Measurements from ENCODE around the gene ACKR4.
"Not testable (repeated sequence)": the region's sequence is repeated elsewhere in the genome, so short reads cannot be mapped to it uniquely, and the experiment has no call there.

Gene ACKR4

DNA sequence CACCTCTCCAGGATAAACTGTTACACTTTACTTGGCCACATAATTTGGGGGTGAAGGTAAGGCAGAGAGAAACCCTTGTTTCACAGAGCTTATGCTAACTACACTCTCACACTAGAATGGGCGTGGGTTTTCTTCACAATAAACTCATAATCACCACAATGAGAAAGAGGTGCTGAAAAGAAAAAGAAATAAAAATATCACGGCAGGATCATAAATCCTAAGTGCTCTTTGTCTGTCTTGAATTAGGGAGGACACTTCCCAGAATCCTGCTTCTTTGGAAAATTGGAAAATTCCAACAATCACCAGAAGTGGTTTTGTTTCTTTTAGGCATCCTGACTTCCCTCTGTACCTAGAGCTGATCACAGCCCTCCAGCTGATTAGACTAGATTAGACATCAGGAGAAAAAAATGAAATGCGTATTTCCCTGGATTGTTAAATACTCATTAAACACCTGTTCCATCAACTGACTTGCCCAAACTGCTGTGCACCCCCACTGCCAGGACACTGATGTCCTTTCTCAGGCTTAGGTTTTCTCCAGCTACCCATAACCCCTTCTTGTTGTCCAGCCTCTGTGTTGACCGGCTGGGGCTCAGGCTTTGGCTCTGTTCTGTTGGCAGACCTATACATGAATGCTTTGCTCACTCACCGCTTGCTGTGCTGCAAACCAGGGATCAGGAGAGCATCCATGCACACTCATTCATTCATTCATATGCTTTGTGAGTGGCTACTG is 41.6 kb upstream of the ACKR4 start:
- H3K9me2 ChIP-seq (replicated peaks; ENCODE audit: control insufficient read depth, low read length), result no peaks in the 10 kb centered on the region
- H3K4me3 ChIP-seq (ENCODE audit: low read length), result no peak overlapping the region
- H3K79me2 ChIP-seq (ENCODE audit: control insufficient read depth, low read length), result no peaks in the 10 kb centered on the region
- TF ChIP-seq, protein P1, sequence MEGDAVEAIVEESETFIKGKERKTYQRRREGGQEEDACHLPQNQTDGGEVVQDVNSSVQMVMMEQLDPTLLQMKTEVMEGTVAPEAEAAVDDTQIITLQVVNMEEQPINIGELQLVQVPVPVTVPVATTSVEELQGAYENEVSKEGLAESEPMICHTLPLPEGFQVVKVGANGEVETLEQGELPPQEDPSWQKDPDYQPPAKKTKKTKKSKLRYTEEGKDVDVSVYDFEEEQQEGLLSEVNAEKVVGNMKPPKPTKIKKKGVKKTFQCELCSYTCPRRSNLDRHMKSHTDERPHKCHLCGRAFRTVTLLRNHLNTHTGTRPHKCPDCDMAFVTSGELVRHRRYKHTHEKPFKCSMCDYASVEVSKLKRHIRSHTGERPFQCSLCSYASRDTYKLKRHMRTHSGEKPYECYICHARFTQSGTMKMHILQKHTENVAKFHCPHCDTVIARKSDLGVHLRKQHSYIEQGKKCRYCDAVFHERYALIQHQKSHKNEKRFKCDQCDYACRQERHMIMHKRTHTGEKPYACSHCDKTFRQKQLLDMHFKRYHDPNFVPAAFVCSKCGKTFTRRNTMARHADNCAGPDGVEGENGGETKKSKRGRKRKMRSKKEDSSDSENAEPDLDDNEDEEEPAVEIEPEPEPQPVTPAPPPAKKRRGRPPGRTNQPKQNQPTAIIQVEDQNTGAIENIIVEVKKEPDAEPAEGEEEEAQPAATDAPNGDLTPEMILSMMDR (IDR thresholded peaks at IDR 0.05; ENCODE audit: low read depth, low read length, poor library complexity, severe bottlenecking), result no peak
- no peak for TF ChIP-seq EZH2phosphoT487 (IDR thresholded peaks at IDR 0.05; ENCODE audit: borderline replicate concordance, low read length)
- no peaks in the 10 kb centered on the region for H3K36me3 ChIP-seq (ENCODE audit: control insufficient read depth, low read length)
- H3K4me2 ChIP-seq (ENCODE audit: low read length), result no peak overlapping the region
- H3K9me3 ChIP-seq (ENCODE audit: control insufficient read depth, insufficient read depth, low read length), result no peaks in the 10 kb centered on the region
- H3F3A ChIP-seq (ENCODE audit: control insufficient read depth, insufficient read depth), result no peaks in the 10 kb centered on the region
- no peaks in the 10 kb centered on the region for H3K27me3 ChIP-seq (ENCODE audit: control insufficient read depth, low read length)
- H4K20me1 ChIP-seq (ENCODE audit: control insufficient read depth, insufficient read depth, low read depth, low read length), result no peaks in the 10 kb centered on the region
- peaks cover 7% of the 10 kb centered on the region for H3K4me1 ChIP-seq (ENCODE audit: control insufficient read depth, low read length)
- H3K27ac ChIP-seq (ENCODE audit: low read depth, low read length), result no peak overlapping the region

DNA sequence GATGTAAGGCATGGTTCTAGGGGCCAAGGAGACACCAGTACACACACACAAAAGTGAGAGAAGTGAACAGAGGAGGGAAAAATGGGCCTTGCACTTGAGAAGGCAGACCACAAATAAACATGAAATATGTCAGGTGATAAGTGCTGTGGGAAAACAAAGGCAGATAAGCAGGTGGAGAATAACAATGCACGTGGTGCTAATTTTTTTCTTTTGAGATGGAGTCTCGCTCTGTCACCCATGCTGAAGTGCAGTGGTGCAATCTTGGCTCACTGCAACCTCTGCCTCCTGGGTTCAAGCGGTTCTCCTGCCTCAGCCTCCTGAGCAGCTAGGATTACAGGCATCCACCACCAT is 41.1 kb upstream of the ACKR4 start:
- H3F3A ChIP-seq (ENCODE audit: control insufficient read depth, insufficient read depth); H3K79me2 ChIP-seq (ENCODE audit: control insufficient read depth, low read length); H3K27ac ChIP-seq (ENCODE audit: low read depth, low read length); H4K20me1 ChIP-seq (ENCODE audit: control insufficient read depth, insufficient read depth, low read depth, low read length); H3K27me3 ChIP-seq (ENCODE audit: control insufficient read depth, low read length); H3K9me3 ChIP-seq (ENCODE audit: control insufficient read depth, insufficient read depth, low read length); H3K36me3 ChIP-seq (ENCODE audit: control insufficient read depth, low read length); H3K4me2 ChIP-seq (ENCODE audit: low read length); H3K9me2 ChIP-seq (replicated peaks; ENCODE audit: control insufficient read depth, low read length); H3K4me3 ChIP-seq (ENCODE audit: low read length); H3K4me1 ChIP-seq (ENCODE audit: control insufficient read depth, low read length): not testable (repeated sequence)

DNA sequence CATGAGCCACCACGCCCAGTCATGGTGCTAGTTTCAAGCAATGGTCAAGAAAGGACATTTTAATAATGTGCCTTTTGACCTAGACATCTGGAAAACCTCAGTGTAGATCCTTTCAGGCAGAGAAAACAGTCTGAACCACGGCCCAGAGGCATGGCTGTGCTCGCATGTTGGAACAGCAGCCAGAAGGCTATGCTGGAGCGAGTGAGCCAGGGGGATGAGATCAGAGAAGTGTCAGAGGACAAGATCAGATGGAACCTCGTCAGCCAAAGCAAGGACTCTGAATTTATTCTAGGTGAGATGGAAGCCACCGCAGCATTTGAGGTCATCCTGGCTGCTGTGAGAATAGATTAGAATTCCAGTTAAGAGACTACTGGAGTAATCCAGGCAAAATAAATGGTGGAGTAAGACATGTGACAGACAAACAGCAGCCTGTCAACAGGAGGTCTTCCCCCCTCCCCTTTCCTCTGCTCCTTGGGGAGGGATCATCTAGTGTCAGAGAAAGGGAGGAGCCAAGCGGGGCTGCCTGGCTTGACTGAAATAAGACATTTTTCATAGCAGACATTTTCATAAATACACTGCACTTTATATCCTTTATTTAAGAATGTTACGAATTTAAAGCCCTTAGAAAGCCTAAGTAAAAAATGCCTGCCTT is 40.4 kb upstream of the ACKR4 start:
- TF ChIP-seq, protein P1 (IDR thresholded peaks at IDR 0.05; ENCODE audit: low read depth, low read length, poor library complexity, severe bottlenecking), result no peak
- TF ChIP-seq EZH2phosphoT487 (IDR thresholded peaks at IDR 0.05; ENCODE audit: borderline replicate concordance, low read length), result no peak

DNA sequence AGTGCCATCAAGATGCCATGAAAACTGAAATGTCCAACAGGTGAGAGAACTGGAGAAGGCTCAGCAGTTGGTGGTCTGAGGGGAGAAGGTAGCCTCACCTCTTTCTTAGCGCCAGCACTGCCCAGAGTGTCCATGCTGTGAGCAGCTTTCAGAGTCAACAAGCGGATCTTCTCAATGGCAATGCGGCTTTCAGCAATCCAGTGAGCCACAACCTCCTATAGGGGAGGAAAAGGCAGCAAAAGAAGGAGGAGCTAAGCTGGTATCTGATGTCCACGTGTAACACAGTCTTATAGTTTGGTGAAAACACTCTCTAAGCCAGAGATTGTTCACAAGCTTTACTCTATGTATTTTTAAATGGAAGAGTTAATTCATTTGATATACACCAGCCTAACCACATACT is 36.1 kb upstream of the ACKR4 start:
- Histone ChIP-seq H3F3A (ENCODE audit: control insufficient read depth, insufficient read depth) (no peaks in the 10 kb centered on the region), H3K36me3 (ENCODE audit: control insufficient read depth, low read length) (no peaks in the 10 kb centered on the region), H3K27ac (ENCODE audit: low read depth, low read length) (no peak overlapping the region), H3K4me2 (ENCODE audit: low read length) (no peak overlapping the region), H3K4me1 (ENCODE audit: control insufficient read depth, low read length) (peaks cover 28% of the 10 kb centered on the region), H4K20me1 (ENCODE audit: control insufficient read depth, insufficient read depth, low read depth, low read length) (no peaks in the 10 kb centered on the region), H3K4me3 (ENCODE audit: low read length) (no peak overlapping the region), H3K27me3 (ENCODE audit: control insufficient read depth, low read length) (no peaks in the 10 kb centered on the region), H3K9me2 (replicated peaks; ENCODE audit: control insufficient read depth, low read length) (no peaks in the 10 kb centered on the region), H3K79me2 (ENCODE audit: control insufficient read depth, low read length) (no peaks in the 10 kb centered on the region), H3K9me3 (ENCODE audit: control insufficient read depth, insufficient read depth, low read length) (no peaks in the 10 kb centered on the region)
- TF ChIP-seq, protein P1 (IDR thresholded peaks at IDR 0.05; ENCODE audit: low read depth, low read length, poor library complexity, severe bottlenecking), result no peak
- no peak for TF ChIP-seq EZH2phosphoT487 (IDR thresholded peaks at IDR 0.05; ENCODE audit: borderline replicate concordance, low read length)

More for the DNA sequence above, 40.4 kb upstream of the ACKR4 start:
- Histone ChIP-seq H3K9me2 (replicated peaks; ENCODE audit: control insufficient read depth, low read length) (no peaks in the 10 kb centered on the region), H3F3A (ENCODE audit: control insufficient read depth, insufficient read depth) (no peaks in the 10 kb centered on the region), H3K9me3 (ENCODE audit: control insufficient read depth, insufficient read depth, low read length) (no peaks in the 10 kb centered on the region), H3K27me3 (ENCODE audit: control insufficient read depth, low read length) (no peaks in the 10 kb centered on the region), H3K36me3 (ENCODE audit: control insufficient read depth, low read length) (no peaks in the 10 kb centered on the region), H3K4me3 (ENCODE audit: low read length) (no peak overlapping the region), H3K4me1 (ENCODE audit: control insufficient read depth, low read length) (no peaks in the 10 kb centered on the region), H3K27ac (ENCODE audit: low read depth, low read length) (no peak overlapping the region), H3K4me2 (ENCODE audit: low read length) (no peak overlapping the region), H3K79me2 (ENCODE audit: control insufficient read depth, low read length) (no peaks in the 10 kb centered on the region), H4K20me1 (ENCODE audit: control insufficient read depth, insufficient read depth, low read depth, low read length) (no peaks in the 10 kb centered on the region)
